ENCODE measurements around the gene SLC45A2. TPM values are rescaled to one million over a fixed set of nuclear protein-coding genes. Genes with fewer than 3 reads are reported as not detected.

The SLC45A2 gene
- total and polyA plus RNA-seq, 9 of the 15 experiments (the other 6 are each of a cell fraction or from before 2014, with no cell fraction given), result 0.03 to 0.29 (median 0.14) TPM; not detected in 4

GRCh38 chr5:34009610-34010009 lies 25.1 kb upstream of the SLC45A2 start:
- CTCF ChIA-PET (ENCODE audit: low intra/inter-chr PET ratio), result no interaction called here
- no peaks in the 10 kb centered on the region for H3K9me3 ChIP-seq (replicated peaks; ENCODE audit: control insufficient read depth, insufficient read depth, low read depth, low read length)
- no peaks in the 10 kb centered on the region for H3K9me1 ChIP-seq (ENCODE audit: control insufficient read depth, insufficient read depth, low read length)
- H3K27me3 ChIP-seq (ENCODE audit: control insufficient read depth in 2 of 2, insufficient read depth in 2 of 2, low read length in 2 of 2), result peaks cover 0 to 3% of the 10 kb centered on the region in 2 experiments; a peak in 1 of 5 replicates
- intact Hi-C loops (cut with micrococcal nuclease), result no loop called here
- POLR2A ChIA-PET, result no interaction called here
- DNase-seq (ENCODE audit: extremely low read depth in 1 of 4, low spot score in 3 of 4) (no peak), ATAC-seq (no peak), FAIRE-seq (no peak)
- H3K27ac ChIP-seq (ENCODE audit: extremely low read depth, low read depth, low read length), result no peak overlapping the region
- no peak overlapping the region for H3K4me2 ChIP-seq (ENCODE audit: insufficient read depth, low read length)
- WGBS (ENCODE audit: insufficient coverage, low coverage, missing lambda C conversion rate), result 73% methylated on average over 1 of the region's 1 CpG
- H4K20me1 ChIP-seq (replicated peaks; ENCODE audit: control insufficient read depth, insufficient read depth, low read length), result no peaks in the 10 kb centered on the region
- no peak overlapping the region for H2AFZ ChIP-seq (ENCODE audit: low read depth, low read length)
- no peaks in the 10 kb centered on the region; the same call in 2 of the 3 replicates for H3K36me3 ChIP-seq (ENCODE audit: control insufficient read depth, insufficient read depth, low read length)
- H3K9ac ChIP-seq (ENCODE audit: insufficient read depth in 1 of 2, low read depth in 2 of 2, low read length in 2 of 2), result no peak overlapping the region
- no peak overlapping the region for H3K4me3 ChIP-seq
- TF ChIP-seq RAD21 (CRISPR knock-in tag; conservative IDR thresholded peaks at IDR 0.05 in 1 of 2, IDR thresholded peaks at IDR 0.05 in 1 of 2), result no peak
- TF ChIP-seq CHCHD3 (CRISPR knock-in tag; IDR thresholded peaks at IDR 0.05), result no peak
- TF ChIP-seq FOXP1 (CRISPR knock-in tag; IDR thresholded peaks at IDR 0.05), result no peak
- TF ChIP-seq ZNF311 (CRISPR knock-in tag; IDR thresholded peaks at IDR 0.05), result no peak
- TF ChIP-seq NFIC (IDR thresholded peaks at IDR 0.05), result no peak
- TF ChIP-seq HDAC1 (IDR thresholded peaks at IDR 0.05), result no peak
- TF ChIP-seq ZBTB7A (IDR thresholded peaks at IDR 0.05; ENCODE audit: borderline replicate concordance, control insufficient read depth, low read depth, low read length), result no peak
- no peak for TF ChIP-seq SNAPC5 (CRISPR knock-in tag; IDR thresholded peaks at IDR 0.05)
- no peak for TF ChIP-seq PCBP1 (IDR thresholded peaks at IDR 0.05; ENCODE audit: low read depth, low read length, poor library complexity, severe bottlenecking)
- no peak for TF ChIP-seq POLR3G (IDR thresholded peaks at IDR 0.05; ENCODE audit: extremely low read depth, insufficient read length, insufficient replicate concordance)
- TF ChIP-seq CSDE1 (IDR thresholded peaks at IDR 0.05), result no peak
- TF ChIP-seq CREBBP (IDR thresholded peaks at IDR 0.05; ENCODE audit: low read depth, low read length), result no peak
- TF ChIP-seq ATF1 (CRISPR knock-in tag; IDR thresholded peaks at IDR 0.05), result no peak
- TF ChIP-seq ATF1 (tag; IDR thresholded peaks at IDR 0.05), result no peak
- no peak for TF ChIP-seq ZNF146 (CRISPR knock-in tag; IDR thresholded peaks at IDR 0.05; ENCODE audit: unreplicated experiment)
- in situ Hi-C loops (cut with MboI), result loop anchor here (10.0 kb wide), 1 partner anchor 435 kb away; no protein-coding TSS in a partner anchor
- H3K79me2 ChIP-seq (ENCODE audit: control insufficient read depth, insufficient read depth, low read length), result no peaks in the 10 kb centered on the region
- no TSS peak for BruUV-seq (replicated peaks)
- H3K4me1 ChIP-seq (replicated peaks in 1 of 2; ENCODE audit: control insufficient read depth in 2 of 2, insufficient read depth in 2 of 2, low read length in 2 of 2), result peaks cover 7 to 12% of the 10 kb centered on the region in 2 experiments; a peak in 4 of 5 replicates

Measured in K562 (cell line).